HCT116 (cell line): ENCODE results near the gene SERPINH1.

Experiments used
- ATF3 ChIP-seq: IDR thresholded peaks from 2 replicates; pipeline ENCODE4 v1.6.1; 2012
- EZH2 ChIP-seq: fragments of 200-600 bp; sonication (generic); IDR thresholded peaks from 2 replicates; pipeline ENCODE4 v1.6.1; 2017; ENCODE audit warnings: antibody characterized with exemption, mixed run types
- POLR2A ChIP-seq: IDR thresholded peaks from 2 replicates; pipeline ENCODE4 v1.7.0; 2011; ENCODE audit warnings: borderline replicate concordance; ENCODE audit not compliant: insufficient read depth, insufficient read length; ENCODE audit errors: extremely low read depth
- POLR2AphosphoS5 ChIP-seq: IDR thresholded peaks from 2 replicates; pipeline ENCODE4 v1.6.1; 2011; ENCODE audit warnings: mild to moderate bottlenecking, low read depth, low read length, moderate library complexity
- SIN3A ChIP-seq: IDR thresholded peaks from 2 replicates; pipeline ENCODE4 v1.6.1; 2012; ENCODE audit warnings: low read depth
- YY1 ChIP-seq: IDR thresholded peaks from 2 replicates; pipeline ENCODE4 v1.6.1; 2011; ENCODE audit warnings: low read length, low read depth, moderate library complexity, mild to moderate bottlenecking; ENCODE audit not compliant: insufficient replicate concordance; ENCODE audit errors: extremely low read depth
- TF ChIP-seq, protein P1 (sequence below), 3 experiments: fragments of 200-600 bp in 1 of 3; sonication (generic) in 1 of 3; IDR thresholded peaks in 2 of 3; conservative IDR thresholded peaks in 1 of 3; 2 replicates each; pipeline ENCODE4 v1.5.1; 2012 to 2017; ENCODE audit warnings: low read depth in 2 of 3, low read length in 2 of 3, antibody characterized with exemption in 1 of 3, borderline replicate concordance in 1 of 3, control low read depth in 1 of 3, mild to moderate bottlenecking in 1 of 3, mixed read lengths in 1 of 3, mixed run types in 1 of 3, moderate library complexity in 1 of 3; ENCODE audit not compliant: insufficient read depth in 1 of 3
- TF ChIP-seq, protein P2 (sequence below): IDR thresholded peaks from 2 replicates; pipeline ENCODE4 v1.6.1; 2011; ENCODE audit warnings: mild to moderate bottlenecking, low read length, moderate library complexity; ENCODE audit not compliant: insufficient replicate concordance; ENCODE audit errors: extremely low read depth
- TF ChIP-seq, protein P3 (sequence below): IDR thresholded peaks from 2 replicates; pipeline ENCODE4 v1.6.1; 2012

DNA sequence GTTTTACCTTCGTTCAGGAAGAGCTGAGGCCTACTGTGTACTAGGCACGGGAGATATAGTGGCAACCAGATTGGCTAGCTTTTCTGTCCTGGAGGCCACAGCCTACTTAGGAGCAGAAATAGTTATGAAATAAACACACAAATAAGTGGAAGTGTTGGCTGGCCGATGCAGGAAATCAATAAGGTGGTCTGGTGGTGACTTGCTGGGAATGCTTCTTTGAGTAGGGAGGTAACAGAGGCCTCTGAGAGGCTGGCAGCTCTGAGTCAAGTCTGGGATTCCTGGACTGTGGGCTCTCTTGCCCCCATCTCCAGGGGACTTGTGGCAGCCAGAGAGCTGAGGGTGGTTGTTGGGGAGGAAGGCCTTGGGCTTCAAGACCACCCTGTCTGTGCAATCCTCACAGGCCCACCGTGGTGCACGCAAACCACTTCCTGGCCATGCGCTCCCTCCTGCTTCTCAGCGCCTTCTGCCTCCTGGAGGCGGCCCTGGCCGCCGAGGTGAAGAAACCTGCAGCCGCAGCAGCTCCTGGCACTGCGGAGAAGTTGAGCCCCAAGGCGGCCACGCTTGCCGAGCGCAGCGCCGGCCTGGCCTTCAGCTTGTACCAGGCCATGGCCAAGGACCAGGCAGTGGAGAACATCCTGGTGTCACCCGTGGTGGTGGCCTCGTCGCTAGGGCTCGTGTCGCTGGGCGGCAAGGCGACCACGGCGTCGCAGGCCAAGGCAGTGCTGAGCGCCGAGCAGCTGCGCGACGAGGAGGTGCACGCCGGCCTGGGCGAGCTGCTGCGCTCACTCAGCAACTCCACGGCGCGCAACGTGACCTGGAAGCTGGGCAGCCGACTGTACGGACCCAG lies 4.1 kb downstream of the SERPINH1 start:
- TF ChIP-seq POLR2A (no peak), YY1 (no peak), POLR2AphosphoS5 (no peak), EZH2 (no peak), SIN3A (no peak), ATF3 (no peak)
- TF ChIP-seq, protein P1, sequence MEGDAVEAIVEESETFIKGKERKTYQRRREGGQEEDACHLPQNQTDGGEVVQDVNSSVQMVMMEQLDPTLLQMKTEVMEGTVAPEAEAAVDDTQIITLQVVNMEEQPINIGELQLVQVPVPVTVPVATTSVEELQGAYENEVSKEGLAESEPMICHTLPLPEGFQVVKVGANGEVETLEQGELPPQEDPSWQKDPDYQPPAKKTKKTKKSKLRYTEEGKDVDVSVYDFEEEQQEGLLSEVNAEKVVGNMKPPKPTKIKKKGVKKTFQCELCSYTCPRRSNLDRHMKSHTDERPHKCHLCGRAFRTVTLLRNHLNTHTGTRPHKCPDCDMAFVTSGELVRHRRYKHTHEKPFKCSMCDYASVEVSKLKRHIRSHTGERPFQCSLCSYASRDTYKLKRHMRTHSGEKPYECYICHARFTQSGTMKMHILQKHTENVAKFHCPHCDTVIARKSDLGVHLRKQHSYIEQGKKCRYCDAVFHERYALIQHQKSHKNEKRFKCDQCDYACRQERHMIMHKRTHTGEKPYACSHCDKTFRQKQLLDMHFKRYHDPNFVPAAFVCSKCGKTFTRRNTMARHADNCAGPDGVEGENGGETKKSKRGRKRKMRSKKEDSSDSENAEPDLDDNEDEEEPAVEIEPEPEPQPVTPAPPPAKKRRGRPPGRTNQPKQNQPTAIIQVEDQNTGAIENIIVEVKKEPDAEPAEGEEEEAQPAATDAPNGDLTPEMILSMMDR (IDR thresholded peaks at IDR 0.05 in 2 of 3, conservative IDR thresholded peaks at IDR 0.05 in 1 of 3; ENCODE audit: borderline replicate concordance in 1 of 3, insufficient read depth in 1 of 3, low read depth in 2 of 3, low read length in 2 of 3), result no peak
- TF ChIP-seq, protein P2, sequence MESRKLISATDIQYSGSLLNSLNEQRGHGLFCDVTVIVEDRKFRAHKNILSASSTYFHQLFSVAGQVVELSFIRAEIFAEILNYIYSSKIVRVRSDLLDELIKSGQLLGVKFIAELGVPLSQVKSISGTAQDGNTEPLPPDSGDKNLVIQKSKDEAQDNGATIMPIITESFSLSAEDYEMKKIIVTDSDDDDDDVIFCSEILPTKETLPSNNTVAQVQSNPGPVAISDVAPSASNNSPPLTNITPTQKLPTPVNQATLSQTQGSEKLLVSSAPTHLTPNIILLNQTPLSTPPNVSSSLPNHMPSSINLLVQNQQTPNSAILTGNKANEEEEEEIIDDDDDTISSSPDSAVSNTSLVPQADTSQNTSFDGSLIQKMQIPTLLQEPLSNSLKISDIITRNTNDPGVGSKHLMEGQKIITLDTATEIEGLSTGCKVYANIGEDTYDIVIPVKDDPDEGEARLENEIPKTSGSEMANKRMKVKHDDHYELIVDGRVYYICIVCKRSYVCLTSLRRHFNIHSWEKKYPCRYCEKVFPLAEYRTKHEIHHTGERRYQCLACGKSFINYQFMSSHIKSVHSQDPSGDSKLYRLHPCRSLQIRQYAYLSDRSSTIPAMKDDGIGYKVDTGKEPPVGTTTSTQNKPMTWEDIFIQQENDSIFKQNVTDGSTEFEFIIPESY, result no peak
- TF ChIP-seq, protein P3, sequence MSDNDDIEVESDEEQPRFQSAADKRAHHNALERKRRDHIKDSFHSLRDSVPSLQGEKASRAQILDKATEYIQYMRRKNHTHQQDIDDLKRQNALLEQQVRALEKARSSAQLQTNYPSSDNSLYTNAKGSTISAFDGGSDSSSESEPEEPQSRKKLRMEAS, result no peak
